Activated T-helper 1 cell treated with anti-CD3 and anti-CD28 coated beads, Interleukin-12 subunit alpha, Interleukin-12 subunit beta, Interleukin-2, Interleukin-4 antibody, amounts not matched to agents 30 ng/mL and 10 ng/mL and 1 ng/mL, durations not matched to agents 14 hours and 24 hours and 36 hours (primary cell): ENCODE data around the gene TBXAS1. TPM values are rescaled to one million over a fixed set of nuclear protein-coding genes. Genes with fewer than 3 reads are reported as not detected.

Source experiments
- DNase-seq: peaks from one replicate; pipeline ENCODE4 v3.0.0; 2021; ENCODE audit warnings: low spot score
- H3K27ac Mint-ChIP-seq: one replicate; pipeline ENCODE4 v1.8.0; 2021; ENCODE audit warnings: mild to moderate bottlenecking, mixed read lengths
- H3K27me3 Mint-ChIP-seq: one replicate; pipeline ENCODE4 v1.8.0; 2022; ENCODE audit warnings: mild to moderate bottlenecking, moderate library complexity, mixed read lengths; ENCODE audit not compliant: insufficient read depth
- H3K36me3 Mint-ChIP-seq: one replicate; pipeline ENCODE4 v1.8.0; 2021; ENCODE audit warnings: low read depth, mixed read lengths
- H3K4me1 Mint-ChIP-seq: one replicate; pipeline ENCODE4 v1.8.0; 2021; ENCODE audit warnings: low read depth, mixed read lengths
- H3K4me3 Mint-ChIP-seq: one replicate; pipeline ENCODE4 v1.8.0; 2021; ENCODE audit warnings: mild to moderate bottlenecking, moderate library complexity, mixed read lengths
- H3K9me3 Mint-ChIP-seq: one replicate; pipeline ENCODE4 v1.8.0; 2021; ENCODE audit warnings: mixed read lengths
- intact Hi-C: fragments of 100-400 bp; cut with micrococcal nuclease; formaldehyde crosslinking; loops from one replicate; pipeline ENCODE4 v1.15.1; 2024
- total RNA-seq: library from RNA; stranded (reverse); gene quantifications from 2 replicates; pipeline ENCODE4 v1.2.3, GENCODE V29; 2022

TBXAS1 gene
- total RNA-seq, 1 donor from 2014 or later: 2.4 TPM

GRCh38 chr7:139958599-139959284 lies 129.7 kb downstream of the TBXAS1 start:
- Mint-ChIP-seq H3K9me3 (no peaks in the 10 kb centered on the region), H3K27ac (no peak overlapping the region), H3K36me3 (no peaks in the 10 kb centered on the region), H3K4me3 (no peak overlapping the region), H3K27me3 (peaks cover 4% of the 10 kb centered on the region), H3K4me1 (no peaks in the 10 kb centered on the region)
- no peak for DNase-seq
- intact Hi-C loops: no loop called here

DNA sequence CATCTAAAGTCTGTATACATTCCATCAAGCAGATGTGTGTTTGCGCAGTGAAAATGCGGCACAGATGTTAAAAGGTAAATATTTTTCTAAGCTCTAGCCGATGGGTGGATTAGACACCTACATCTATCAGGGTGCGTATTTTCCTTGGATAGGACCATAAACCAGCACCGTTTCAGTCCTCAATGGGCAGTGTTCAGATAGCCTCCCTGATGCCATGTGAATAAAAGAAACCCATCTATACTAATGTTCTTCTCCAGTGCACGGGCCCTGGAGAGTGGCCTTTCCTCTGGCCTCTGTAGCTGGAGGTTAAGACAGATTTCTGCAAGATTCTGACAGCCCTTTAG lies 130.2 kb downstream of the TBXAS1 start:
- H3K27me3 Mint-ChIP-seq: peaks cover 4% of the 10 kb centered on the region
- no peaks in the 10 kb centered on the region for H3K36me3 Mint-ChIP-seq
- DNase-seq: no peak
- no peak overlapping the region for H3K4me3 Mint-ChIP-seq
- H3K27ac Mint-ChIP-seq: no peak overlapping the region
- no peaks in the 10 kb centered on the region for H3K9me3 Mint-ChIP-seq
- no peaks in the 10 kb centered on the region for H3K4me1 Mint-ChIP-seq
- intact Hi-C loops: no loop called here

DNA sequence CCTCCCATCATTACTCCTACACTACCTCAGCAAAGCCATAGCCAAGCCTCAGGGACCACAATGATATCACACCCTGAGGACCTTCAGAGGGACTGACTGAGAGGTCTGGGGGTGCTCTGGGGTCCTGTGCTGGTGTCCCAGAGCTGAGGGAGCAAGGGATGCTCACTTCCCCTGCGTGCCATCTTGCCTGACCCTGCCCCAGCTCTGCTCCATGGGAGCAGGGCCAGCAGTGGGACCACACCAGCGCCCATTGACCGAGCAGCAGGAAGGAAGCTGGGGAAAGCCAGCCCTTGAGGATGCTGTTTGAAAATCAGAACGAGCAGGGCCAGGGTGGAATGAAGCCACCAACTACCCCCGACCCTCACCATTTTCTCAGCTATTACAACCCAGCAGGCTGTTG lies 130.7 kb downstream of the TBXAS1 start:
- H3K27ac Mint-ChIP-seq: no peak overlapping the region
- no peaks in the 10 kb centered on the region for H3K9me3 Mint-ChIP-seq
- intact Hi-C loops: no loop called here
- no peak for DNase-seq
- H3K4me1 Mint-ChIP-seq: no peaks in the 10 kb centered on the region
- H3K27me3 Mint-ChIP-seq: peaks cover 4% of the 10 kb centered on the region
- no peak overlapping the region for H3K4me3 Mint-ChIP-seq
- H3K36me3 Mint-ChIP-seq: no peaks in the 10 kb centered on the region

GRCh38 chr7:139960157-139960556 lies 131.1 kb downstream of the TBXAS1 start:
- Mint-ChIP-seq H3K36me3 (no peaks in the 10 kb centered on the region), H3K27me3 (peaks cover 4% of the 10 kb centered on the region), H3K9me3 (no peaks in the 10 kb centered on the region), H3K4me1 (no peaks in the 10 kb centered on the region), H3K27ac (no peak overlapping the region), H3K4me3 (no peak overlapping the region)
- intact Hi-C loops: no loop called here
- no peak for DNase-seq

DNA sequence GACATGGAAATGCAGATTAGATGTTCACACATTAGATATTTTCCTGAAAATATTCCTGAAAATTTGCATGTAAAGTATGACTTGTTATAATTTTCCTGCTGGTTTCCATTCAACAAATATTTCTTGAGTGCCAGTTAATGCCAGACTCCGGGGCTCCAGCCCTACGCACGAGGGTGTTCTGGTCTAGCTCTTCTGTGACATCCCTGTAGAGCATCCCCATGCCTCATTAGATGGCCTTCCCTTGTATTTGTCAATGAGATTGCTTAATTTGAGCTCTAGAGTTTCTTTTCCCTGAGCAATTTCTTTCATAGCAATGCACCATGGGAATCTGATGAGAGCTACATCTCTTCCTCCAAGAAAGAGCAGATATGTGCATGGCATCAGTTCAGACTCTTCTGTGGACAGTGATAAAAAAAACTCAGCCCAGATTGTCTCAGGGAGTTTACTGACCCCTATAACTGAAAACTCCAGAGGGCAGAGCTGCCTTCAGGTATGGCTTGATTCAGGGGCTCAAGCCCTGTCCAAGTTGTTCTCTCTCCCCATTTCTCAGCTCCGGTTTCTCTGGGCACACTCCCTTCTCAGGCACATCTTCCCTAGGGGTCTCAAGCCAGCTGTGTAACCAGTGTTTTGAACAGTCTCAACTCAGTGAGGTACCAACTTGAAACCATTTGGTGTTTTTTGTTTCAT lies 137.0 kb downstream of the TBXAS1 start:
- no peak for DNase-seq

DNA sequence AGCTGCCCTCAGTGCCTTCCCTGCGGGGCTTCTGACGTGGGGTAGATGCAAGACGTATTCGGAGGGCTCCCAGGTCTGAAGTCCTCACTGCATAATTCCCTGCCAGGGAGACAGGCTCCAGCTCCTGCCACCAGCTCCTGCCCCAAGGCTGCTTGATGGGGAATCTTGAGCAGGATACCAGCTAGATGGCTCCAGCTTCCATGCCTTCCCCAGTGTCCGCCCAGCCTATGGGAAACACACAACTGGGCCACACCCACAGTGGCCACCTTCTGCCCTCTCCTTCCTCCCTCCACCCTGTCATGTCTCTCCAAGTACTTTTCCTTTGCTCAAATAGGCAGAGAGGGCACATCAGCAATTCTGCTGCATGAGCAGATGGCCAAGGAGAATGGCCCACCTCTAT lies 137.9 kb downstream of the TBXAS1 start:
- Mint-ChIP-seq H3K27me3 (peaks cover 10% of the 10 kb centered on the region), H3K27ac (no peak overlapping the region), H3K9me3 (no peaks in the 10 kb centered on the region), H3K4me3 (no peak overlapping the region), H3K4me1 (no peaks in the 10 kb centered on the region), H3K36me3 (no peaks in the 10 kb centered on the region)
- intact Hi-C loops: no loop called here
- DNase-seq: no peak

More for the DNA sequence above, 137.0 kb downstream of the TBXAS1 start:
- Mint-ChIP-seq H3K27me3 (peaks cover 10% of the 10 kb centered on the region), H3K9me3 (no peaks in the 10 kb centered on the region), H3K4me3 (no peak overlapping the region), H3K4me1 (no peaks in the 10 kb centered on the region), H3K36me3 (no peaks in the 10 kb centered on the region), H3K27ac (no peak overlapping the region)
- intact Hi-C loops: no loop called here

- Mint-ChIP-seq H3K36me3 (no peaks in the 10 kb centered on the region), H3K4me3 (no peak overlapping the region), H3K9me3 (no peaks in the 10 kb centered on the region), H3K27ac (no peak overlapping the region), H3K4me1 (no peaks in the 10 kb centered on the region), H3K27me3 (peaks cover 9% of the 10 kb centered on the region)
- no peak for DNase-seq
- intact Hi-C loops: no loop called here
These were observed 139.9 kb downstream of the TBXAS1 start for GRCh38 chr7:139968931-139969330.

DNA sequence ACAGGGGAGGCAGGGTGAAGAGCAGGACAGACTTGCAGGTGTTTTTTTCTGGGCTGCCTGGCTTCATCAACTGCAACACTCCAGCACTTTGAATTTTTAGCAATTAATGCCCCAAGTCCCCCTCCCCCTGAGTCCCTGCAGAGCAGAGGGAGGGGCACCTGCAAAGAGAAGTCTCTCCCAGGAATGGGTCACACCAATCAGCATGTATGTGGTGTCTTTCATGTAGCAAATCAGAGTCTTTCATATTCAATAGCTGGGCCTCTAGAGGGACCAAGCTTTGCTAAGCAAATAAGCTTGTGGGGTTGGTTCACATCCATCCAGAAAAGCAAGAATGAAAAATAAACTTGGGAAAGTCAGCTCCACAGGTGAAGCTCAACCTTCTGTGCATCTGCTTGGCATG lies 143.0 kb downstream of the TBXAS1 start:
- Mint-ChIP-seq H3K27me3 (peaks cover 12% of the 10 kb centered on the region), H3K27ac (no peak overlapping the region), H3K4me3 (no peak overlapping the region), H3K36me3 (no peaks in the 10 kb centered on the region), H3K4me1 (peaks cover 4% of the 10 kb centered on the region), H3K9me3 (no peaks in the 10 kb centered on the region)
- no peak for DNase-seq
- intact Hi-C loops: no loop called here

DNA sequence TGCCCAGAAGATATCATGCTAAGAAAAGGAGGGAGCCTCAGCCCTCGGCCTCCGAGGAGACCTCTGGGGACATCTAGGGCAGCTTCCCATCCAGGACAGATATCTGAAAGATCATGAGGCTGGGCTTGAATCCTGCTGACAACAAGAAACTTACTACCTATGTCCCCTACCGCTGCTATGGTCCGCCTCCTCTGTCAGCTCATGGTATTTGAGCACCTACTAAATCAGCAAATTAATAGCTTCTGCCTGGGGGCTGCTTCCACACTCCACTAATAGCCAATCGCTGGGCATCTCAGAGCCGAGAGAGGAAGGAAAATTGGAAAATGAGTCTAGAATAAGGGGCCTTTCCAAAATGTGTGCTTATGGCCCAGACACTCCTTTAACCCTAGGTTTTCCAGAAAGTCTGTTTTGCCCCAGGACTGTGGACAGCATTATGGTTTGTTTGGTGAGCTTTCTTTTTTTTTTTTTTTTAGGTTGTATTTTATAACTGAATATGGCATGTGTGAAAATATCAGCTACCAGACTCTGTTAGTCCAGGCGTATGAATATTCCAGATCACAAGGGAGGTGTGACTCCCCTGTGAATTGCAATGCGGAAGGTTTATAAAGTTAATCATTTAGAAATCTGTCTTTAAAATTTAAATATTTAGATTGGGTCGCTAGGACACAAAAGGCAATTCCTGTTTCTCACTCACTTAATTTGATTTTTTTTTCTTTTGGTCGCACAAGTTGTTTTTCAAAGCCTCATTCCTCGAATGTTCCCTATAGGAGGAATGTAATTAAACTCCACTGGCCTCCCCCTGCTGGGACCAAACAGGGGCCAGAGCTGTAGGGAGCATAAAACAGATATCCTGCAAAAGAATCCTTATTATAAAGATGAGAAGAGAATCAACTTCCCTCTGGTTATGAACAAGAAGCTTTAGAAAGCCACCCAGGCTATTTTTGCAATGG lies 144.3 kb downstream of the TBXAS1 start:
- H3K27ac Mint-ChIP-seq: no peak overlapping the region
- H3K4me1 Mint-ChIP-seq: peaks cover 10% of the 10 kb centered on the region
- intact Hi-C loops: no loop called here
- H3K27me3 Mint-ChIP-seq: peaks cover 11% of the 10 kb centered on the region
- no peak for DNase-seq
- H3K9me3 Mint-ChIP-seq: no peaks in the 10 kb centered on the region
- H3K4me3 Mint-ChIP-seq: no peak overlapping the region
- no peaks in the 10 kb centered on the region for H3K36me3 Mint-ChIP-seq

DNA sequence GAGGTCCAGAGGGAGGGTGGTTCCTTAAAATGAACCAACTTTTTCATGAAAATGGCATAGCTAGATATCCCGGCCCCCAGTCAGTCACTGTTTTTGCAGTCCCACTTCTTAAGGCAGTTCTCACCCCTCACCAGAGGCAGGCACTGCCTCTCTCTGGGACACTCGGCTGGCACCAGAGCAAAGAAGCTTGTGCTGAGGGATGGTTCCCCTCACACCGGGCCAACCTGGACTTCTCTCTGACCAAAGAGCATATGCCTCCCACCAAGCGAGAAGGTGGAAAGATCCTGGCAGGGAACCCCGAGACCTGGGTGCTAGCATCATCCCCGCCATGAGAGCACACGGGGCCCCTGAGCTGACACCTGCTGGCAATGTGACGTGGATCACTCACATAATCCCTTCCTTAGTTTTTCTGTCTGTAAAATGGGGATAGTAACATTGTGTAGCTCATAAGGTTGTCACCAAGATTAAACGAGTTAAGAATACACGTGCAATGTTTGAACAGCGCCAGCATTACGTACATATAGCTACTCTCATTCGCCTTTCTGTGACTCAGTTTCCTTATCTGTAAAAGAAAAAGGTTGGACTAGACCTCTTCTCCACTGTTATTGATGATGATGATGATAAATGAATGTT lies 145.2 kb downstream of the TBXAS1 start:
- no peak for DNase-seq
- intact Hi-C loops: no loop called here
- H3K9me3 Mint-ChIP-seq: no peaks in the 10 kb centered on the region
- no peak overlapping the region for H3K27ac Mint-ChIP-seq
- peaks cover 10% of the 10 kb centered on the region for H3K4me1 Mint-ChIP-seq
- H3K36me3 Mint-ChIP-seq: no peaks in the 10 kb centered on the region
- peaks cover 8% of the 10 kb centered on the region for H3K27me3 Mint-ChIP-seq
- H3K4me3 Mint-ChIP-seq: no peak overlapping the region

DNA sequence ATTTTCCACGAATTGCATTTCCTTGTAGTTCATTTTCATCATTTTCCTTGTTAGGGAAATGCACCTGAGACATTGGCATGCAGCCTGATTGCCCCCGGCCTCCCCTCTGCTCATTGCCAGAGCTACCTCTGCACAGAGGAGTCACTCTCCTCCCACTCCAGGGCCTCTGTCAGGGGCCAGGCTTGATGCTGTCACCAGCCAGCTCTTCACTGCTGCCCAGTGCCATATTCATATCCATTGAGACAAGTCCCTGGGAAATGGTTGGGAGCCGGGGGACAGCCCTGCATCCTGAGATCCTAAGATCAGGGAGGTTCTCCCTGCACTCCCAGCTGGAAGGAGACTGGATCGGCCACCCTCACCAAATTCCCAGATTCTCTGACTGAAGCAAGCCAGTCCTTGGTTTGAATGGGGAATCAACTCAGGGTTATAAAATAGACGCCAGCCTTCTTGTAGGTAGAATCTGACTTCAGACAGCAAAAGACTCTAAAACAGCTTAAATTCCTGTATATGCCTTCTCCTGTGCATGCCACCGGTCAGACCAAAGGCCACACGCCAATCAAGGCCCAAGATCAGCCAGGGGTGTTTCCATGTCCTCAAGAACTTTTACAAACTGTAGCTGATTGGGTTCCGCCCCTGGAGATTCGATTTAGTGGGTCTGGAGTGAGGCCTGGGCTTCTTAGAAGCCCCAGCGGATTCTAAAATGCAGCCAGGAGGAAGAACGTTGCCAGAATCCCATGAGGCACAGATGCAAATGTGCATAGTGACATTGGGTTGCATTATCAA lies 147.2 kb downstream of the TBXAS1 start:
- H3K27ac Mint-ChIP-seq: no peak overlapping the region

More for the DNA sequence above, 147.2 kb downstream of the TBXAS1 start:
- H3K27me3 Mint-ChIP-seq: peaks cover 5% of the 10 kb centered on the region
- no peaks in the 10 kb centered on the region for H3K9me3 Mint-ChIP-seq
- H3K36me3 Mint-ChIP-seq: peaks cover 3% of the 10 kb centered on the region
- no peak for DNase-seq
- H3K4me1 Mint-ChIP-seq: peaks cover 25% of the 10 kb centered on the region
- no peak overlapping the region for H3K4me3 Mint-ChIP-seq
- intact Hi-C loops: no loop called here
